ENCODE measurements around the gene ACP4.
"Not testable (repeated sequence)": the region's sequence is repeated elsewhere in the genome, so short reads cannot be mapped to it uniquely, and the experiment has no call there.

The ACP4 gene

GRCh38 chr19:50790396-50790795, at the start of gene ACP4:
Gene ACP4, plus strand, starts transcription at chr19:50790415. Its CDS starts 0 bp downstream, at chr19:50790415.
- DNase-seq = no peak

GRCh38 chr19:50741179-50741933, 48.9 kb upstream of the ACP4 start:
- DNase-seq = no peak

DNA sequence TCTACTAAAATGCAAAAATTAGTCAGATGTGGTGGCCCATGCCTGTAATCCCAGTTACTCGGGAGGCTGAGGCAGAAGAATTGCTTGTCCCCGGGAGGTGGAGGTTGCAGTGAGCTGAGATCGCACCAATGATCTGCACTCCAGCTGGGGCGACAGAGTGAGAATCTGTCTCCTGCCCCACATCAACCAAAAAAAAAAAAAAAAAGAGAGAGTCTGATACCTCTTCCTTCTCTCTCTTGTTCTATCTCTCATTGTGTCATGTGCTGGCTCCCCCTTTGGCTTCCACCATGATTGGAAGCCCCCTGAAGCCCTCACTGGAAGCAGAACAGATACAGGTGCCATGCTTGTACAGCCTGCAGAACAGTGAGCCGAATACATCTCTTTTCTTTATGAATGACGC, 46.7 kb upstream of the ACP4 start:
- no peak for DNase-seq

DNA sequence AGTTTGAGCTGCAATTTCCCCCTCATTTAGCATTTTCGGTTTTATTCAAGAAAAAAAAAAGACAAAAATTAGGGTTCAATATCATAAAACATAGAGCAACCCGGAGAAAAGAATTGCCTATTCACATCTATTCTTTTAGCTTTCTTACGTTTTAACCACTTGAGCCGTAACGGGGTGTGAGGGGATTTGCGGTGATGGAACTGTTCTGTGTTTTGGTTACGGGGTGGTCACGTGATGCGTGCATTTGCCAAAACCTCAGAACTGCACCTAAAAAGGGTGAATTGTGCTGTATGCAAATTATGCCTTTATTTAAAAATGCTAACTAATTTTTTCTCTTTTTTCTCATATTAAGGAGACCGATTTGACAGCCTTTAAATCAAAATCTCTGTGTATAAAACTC, 45.0 kb upstream of the ACP4 start:
- no peak for DNase-seq

DNA sequence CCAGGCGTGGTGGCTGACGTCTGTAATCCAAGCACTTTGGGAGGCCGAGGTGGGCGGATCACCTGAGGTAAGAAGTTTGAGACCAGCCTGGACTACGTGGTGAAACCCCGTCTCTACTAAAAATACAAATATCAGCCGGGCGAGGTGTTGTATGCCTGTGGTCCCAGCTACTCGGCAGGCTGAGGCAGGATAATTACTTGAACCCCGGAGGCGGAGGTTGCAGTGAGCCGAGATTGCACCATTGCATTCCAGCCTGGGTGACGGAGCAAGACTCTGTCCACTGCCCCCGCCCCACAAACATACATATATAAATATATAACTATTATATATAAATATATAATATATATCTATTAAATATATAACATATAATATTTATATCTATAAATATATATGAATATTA, 43.1 kb upstream of the ACP4 start:
- not testable (repeated sequence) for DNase-seq

- no peak for DNase-seq
These were observed 40.7 kb upstream of the ACP4 start for GRCh38 chr19:50749490-50749889.

- DNase-seq = no peak
These were observed 40.2 kb upstream of the ACP4 start for GRCh38 chr19:50750010-50750409.

DNA sequence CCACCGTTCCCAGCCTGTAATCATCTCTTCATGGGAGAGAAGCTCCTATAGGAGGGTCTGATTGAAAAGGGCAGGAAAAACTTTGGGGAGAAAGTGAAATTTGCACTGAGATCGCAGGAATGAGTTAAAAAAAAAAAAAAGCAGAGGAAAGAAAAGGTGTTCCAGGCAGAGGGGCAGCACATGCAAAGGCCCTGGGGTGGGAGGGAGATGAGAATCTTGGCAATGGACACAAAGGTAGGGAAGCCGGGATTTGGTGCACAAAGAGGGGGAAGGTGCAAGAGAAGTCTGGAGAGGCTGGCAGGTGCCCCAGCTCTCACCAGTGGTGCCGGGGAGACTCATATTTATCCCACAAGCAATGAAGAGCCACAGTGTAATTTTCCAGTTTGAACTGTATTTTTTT, 36.3 kb upstream of the ACP4 start:
- no peak for DNase-seq

- DNase-seq = not testable (repeated sequence)
These were observed 34.0 kb upstream of the ACP4 start for GRCh38 chr19:50756244-50756643.

DNA sequence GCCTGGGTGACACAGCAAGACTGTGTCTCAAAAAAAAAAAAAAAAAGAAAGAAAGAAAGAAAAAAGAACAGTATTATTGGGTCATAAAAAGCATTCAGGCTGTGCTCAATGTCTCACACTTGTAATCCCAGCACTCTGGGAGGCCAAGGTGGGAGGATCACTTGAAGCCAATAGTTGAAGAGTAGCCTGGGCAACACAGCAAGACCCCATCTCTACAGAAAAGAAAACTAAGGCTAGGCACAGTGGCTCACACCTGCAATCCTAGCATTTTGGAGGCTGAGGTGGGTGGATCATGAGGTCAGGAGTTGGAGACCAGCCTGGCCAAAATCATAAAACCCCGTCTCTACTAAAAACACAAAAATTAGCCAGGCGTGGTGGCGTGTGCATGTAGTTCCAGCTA, 32.6 kb upstream of the ACP4 start:
- DNase-seq = not testable (repeated sequence)

- not testable (repeated sequence) for DNase-seq
These were observed 31.1 kb upstream of the ACP4 start for GRCh38 chr19:50759076-50759475.

GRCh38 chr19:50759886-50760285, 30.3 kb upstream of the ACP4 start:
- DNase-seq = no peak

GRCh38 chr19:50761501-50761900, 28.7 kb upstream of the ACP4 start:
- not testable (repeated sequence) for DNase-seq

GRCh38 chr19:50763521-50763920, 26.7 kb upstream of the ACP4 start:
- DNase-seq = not testable (repeated sequence)

DNA sequence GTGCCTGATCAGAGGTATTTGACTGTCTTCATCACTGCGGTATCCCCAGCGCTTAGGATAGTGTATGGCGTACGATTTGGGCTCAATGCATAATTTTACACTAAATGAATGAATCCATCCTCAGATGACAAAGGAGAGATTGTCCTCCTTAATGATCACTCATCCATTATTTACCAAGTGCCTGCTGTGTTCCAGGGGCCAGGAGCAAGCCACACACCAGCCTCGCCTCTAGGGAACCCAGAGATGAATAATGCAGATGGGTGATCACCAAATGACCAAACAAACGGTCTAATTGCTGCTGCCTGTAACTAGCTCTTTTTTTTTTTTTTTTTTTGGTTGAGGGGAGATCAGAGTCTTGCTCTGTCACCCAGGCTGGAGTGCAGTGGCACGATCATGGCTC, 25.8 kb upstream of the ACP4 start:
- DNase-seq = no peak

GRCh38 chr19:50766746-50767145, 23.5 kb upstream of the ACP4 start:
- not testable (repeated sequence) for DNase-seq

DNA sequence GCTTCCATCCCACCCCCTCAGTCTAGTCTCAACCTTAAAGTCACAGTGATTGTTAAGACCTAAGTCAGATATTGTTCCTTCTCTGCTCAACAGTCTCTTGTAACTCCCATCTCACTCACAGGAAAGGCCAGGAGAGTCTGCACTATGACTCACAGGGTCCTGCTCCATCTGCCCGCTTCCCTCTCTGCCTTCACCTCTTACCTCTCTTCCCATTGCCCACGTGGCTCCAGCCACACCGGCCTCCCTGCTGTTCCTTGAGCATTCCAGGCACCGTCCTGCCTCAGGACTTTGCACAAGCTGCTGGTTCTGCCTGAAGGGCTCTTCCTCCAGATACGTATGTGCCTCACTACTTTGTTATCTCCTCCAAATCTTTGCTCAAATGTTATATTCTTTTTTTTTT, 23.0 kb upstream of the ACP4 start:
- DNase-seq = not testable (repeated sequence)

DNA sequence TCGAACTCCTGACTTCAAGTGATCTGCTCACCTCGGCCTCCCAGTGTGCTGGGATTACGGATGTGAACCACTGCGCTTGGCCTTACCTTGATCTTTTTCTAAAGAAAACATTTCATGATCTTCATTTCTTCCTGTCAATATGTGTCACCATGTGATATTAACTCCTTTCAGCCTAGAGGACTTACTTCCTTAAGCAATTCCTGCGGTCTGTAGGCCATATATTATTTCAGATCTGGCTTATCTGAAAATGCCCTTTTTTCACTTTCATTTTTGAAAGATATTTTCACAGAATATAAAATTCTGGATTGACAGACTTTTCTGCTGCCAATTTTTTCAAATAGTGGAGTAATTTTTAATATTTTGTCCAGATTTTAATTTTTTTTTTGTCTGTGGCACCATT, 21.9 kb upstream of the ACP4 start:
- no peak for DNase-seq

DNA sequence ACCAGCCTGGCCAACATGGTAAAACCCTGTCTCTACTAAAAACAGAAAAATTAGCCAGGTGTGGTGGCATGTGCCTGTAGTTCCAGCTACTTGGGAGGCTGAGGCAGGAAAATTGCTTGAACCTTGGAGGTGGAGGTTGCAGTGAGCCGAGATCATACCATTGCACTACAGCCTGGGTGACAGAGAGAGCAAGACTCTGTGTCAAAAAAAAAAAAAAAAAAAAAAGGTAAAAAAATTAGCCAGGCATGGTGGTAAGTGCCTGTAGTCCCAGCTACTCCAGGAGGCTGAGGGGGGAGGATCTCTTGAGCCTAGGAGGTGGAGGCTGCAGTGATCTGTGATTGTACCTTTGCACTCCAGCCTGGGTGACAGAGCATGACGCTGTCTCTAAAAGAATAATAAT, 20.1 kb upstream of the ACP4 start, which contains the start of gene GPR32:
Gene GPR32, plus strand, starts transcription at position 301 of the 400 bp plus-strand sequence. CDS start 137 bp downstream, outside the sequence.
- DNase-seq = not testable (repeated sequence)

GRCh38 chr19:50770888-50771287, 19.3 kb upstream of the ACP4 start:
- no peak for DNase-seq

GRCh38 chr19:50772476-50772875, 17.7 kb upstream of the ACP4 start:
- DNase-seq = no peak

- DNase-seq = not testable (repeated sequence)
These were observed 17.3 kb upstream of the ACP4 start for GRCh38 chr19:50772912-50773311.

DNA sequence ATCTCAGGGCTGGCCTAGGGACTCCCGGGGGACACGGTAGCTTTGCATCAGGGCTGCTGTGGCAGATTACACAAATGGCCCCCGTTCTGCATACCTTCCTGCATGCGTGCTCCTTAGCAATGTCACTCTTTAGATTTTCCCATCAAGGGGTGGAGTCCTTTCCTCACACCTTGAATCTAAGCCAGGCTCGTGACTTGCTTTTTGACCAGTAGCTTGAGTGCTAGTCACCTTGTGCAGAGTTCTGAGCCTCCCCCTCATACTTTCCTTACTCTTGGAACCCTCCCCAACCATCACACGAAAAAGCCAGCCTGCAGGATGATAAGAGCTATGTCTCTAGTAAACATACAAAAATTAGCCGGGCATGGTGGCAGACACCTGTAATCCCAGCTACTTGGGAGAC, 16.8 kb upstream of the ACP4 start:
- DNase-seq = not testable (repeated sequence)

GRCh38 chr19:50776131-50776530, 14.1 kb upstream of the ACP4 start:
- DNase-seq = no peak
